Stomach (tissue), 9 donors: Measurements from ENCODE around the gene RNF151. TPM values are rescaled to one million over a fixed set of nuclear protein-coding genes. Genes with fewer than 3 reads are reported as not detected.

Experiments
- DNase-seq, 2 donors: peaks; one replicate each; pipeline versions ENCODE4 v3.0.0 to v3.0.0-alpha.2; 2013 to 2019
- H3K27ac ChIP-seq, 5 donors: fragments of 200-600 bp in 4 of 5; sonication (generic) in 4 of 5; one replicate each; pipeline ENCODE4 v1.5.1; 2013 to 2019; ENCODE audit warnings: mild to moderate bottlenecking in 1 of 5, moderate library complexity in 1 of 5
- H3K27me3 ChIP-seq, 3 donors: fragments of 200-600 bp; sonication (generic); one replicate each; pipeline ENCODE4 v1.5.1; 2017 to 2019; ENCODE audit warnings: mixed run types in 1 of 3
- H3K36me3 ChIP-seq, 4 donors: fragments of 200-600 bp; sonication (generic); 1 replicate in 3 of 4; 2 replicates in 1 of 4; pipeline ENCODE4 v1.5.1; 2016 to 2019
- H3K4me1 ChIP-seq, 4 donors: fragments of 200-600 bp; sonication (generic); one replicate each; pipeline ENCODE4 v1.5.1; 2016 to 2019
- H3K4me3 ChIP-seq, 4 donors: fragments of 200-600 bp; sonication (generic) in 3 of 4; one replicate each; pipeline ENCODE4 v1.5.1; 2016 to 2019; ENCODE audit warnings: mild to moderate bottlenecking in 1 of 4
- H3K9me3 ChIP-seq, 4 donors: fragments of 200-600 bp; sonication (generic); one replicate each; pipeline ENCODE4 v1.5.1; 2016 to 2019
- EP300 ChIP-seq: sonication (generic); formaldehyde crosslinking; IDR thresholded peaks from one replicate; pipeline ENCODE4 v1.6.1; 2017; ENCODE audit warnings: antibody characterized with exemption
- POLR2A ChIP-seq, 4 donors: fragments of 450-650 bp; IDR thresholded peaks; one replicate each; pipeline ENCODE4 v1.6.1; 2016; ENCODE audit warnings: antibody characterized with exemption in 4 of 4, control low read depth in 2 of 4, mild to moderate bottlenecking in 1 of 4, moderate library complexity in 1 of 4
- POLR2AphosphoS5 ChIP-seq, 3 donors: sonication (generic); formaldehyde crosslinking; IDR thresholded peaks; one replicate each; pipeline ENCODE4 v1.6.1; 2016; ENCODE audit warnings: antibody characterized with exemption in 3 of 3
- WGBS, 5 donors: extraction: QIAGEN DNeasy Blood & Tissue Kit in 3 of 5; methylation state at CpG; one replicate each; pipeline versions ENCODE4 v1.1.5 to v1.1.7; 2013 to 2018; 5-methylcytosine and 5-hydroxymethylcytosine counted together
- intact Hi-C: fragments of 100-400 bp; cut with DNase I; formaldehyde crosslinking; loops from one replicate; pipeline ENCODE4 v1.15.1; 2023; ENCODE audit warnings: low total_unique reads
- polyA plus RNA-seq, 3 donors: library from polyadenylated mRNA; stranded (reverse); fragments of 200-250 nt; gene quantifications; one replicate each; pipeline ENCODE4 v1.2.3, GENCODE V29; 2013
- total RNA-seq, 5 donors: library from RNA; depleted of rRNA; stranded (reverse); fragments of >200 nt; gene quantifications; one replicate each; pipeline versions ENCODE4 v1.1.0 to v1.2.3, GENCODE V29; 2014 to 2016
- TF ChIP-seq, protein P1 (sequence below), 7 experiments: fragments of 450-650 bp in 4 of 7; fragments of 200-600 bp in 3 of 7; sonication (generic) in 3 of 7; IDR thresholded peaks; one replicate each; pipeline ENCODE4 v1.5.1; 2016 to 2019; ENCODE audit warnings: antibody characterized with exemption in 7 of 7, control low read depth in 2 of 7, mild to moderate bottlenecking in 1 of 7
- donor health status: healthy with polysubstance abuse.
- donor health status: Bipolar disorder and iron deficiency.
- donor health status: healthy.

RNF151 gene
- total and polyA plus RNA-seq, 8 donors, result not detected

DNA sequence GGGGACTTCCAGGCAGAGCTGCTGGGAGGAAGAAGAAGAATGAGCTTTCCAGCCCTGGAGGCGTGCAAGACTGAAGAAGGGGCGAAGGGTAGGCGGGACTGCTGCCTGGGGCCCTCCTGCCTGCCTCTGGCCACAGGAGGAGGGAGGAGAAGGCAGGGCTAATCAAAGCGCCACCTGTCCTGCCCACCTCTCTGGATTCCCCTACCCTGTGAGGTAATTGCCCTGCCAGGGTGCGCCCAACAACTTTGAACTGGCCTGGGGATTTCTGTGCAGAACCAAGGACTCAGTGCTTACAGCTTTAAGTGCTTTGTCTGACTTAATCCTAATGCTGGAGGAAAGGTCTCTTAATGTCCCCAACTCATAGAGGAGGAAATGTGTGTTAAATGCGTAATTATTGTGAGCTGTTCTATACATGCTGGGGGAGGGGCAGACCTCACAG, 14.8 kb downstream of the RNF151 start, which contains the start of gene NOXO1:
NOXO1 (minus strand) TSS at position 72 of the 439 bp plus-strand sequence. CDS start 290 bp downstream, outside the sequence.
- no peak for TF ChIP-seq POLR2AphosphoS5 (IDR thresholded peaks at IDR 0.05)
- TF ChIP-seq, protein P1, sequence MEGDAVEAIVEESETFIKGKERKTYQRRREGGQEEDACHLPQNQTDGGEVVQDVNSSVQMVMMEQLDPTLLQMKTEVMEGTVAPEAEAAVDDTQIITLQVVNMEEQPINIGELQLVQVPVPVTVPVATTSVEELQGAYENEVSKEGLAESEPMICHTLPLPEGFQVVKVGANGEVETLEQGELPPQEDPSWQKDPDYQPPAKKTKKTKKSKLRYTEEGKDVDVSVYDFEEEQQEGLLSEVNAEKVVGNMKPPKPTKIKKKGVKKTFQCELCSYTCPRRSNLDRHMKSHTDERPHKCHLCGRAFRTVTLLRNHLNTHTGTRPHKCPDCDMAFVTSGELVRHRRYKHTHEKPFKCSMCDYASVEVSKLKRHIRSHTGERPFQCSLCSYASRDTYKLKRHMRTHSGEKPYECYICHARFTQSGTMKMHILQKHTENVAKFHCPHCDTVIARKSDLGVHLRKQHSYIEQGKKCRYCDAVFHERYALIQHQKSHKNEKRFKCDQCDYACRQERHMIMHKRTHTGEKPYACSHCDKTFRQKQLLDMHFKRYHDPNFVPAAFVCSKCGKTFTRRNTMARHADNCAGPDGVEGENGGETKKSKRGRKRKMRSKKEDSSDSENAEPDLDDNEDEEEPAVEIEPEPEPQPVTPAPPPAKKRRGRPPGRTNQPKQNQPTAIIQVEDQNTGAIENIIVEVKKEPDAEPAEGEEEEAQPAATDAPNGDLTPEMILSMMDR (IDR thresholded peaks at IDR 0.05), result no peak
- no peak for TF ChIP-seq POLR2A (IDR thresholded peaks at IDR 0.05)
- no peak for TF ChIP-seq EP300
- H3K27me3 ChIP-seq, result peaks cover 4 to 71% (median 36%) of the 10 kb centered on the region in 3 donors
- DNase-seq, result peak in 1 of 2 donors; percentile 64
- no peaks in the 10 kb centered on the region for H3K9me3 ChIP-seq
- intact Hi-C loops, result no loop called here
- peak within 1 kb of the TSS in 1 of 4 donors; percentile 51 for H3K4me3 ChIP-seq
- H3K27ac ChIP-seq, result peak within 1 kb of the TSS in 2 of 5 donors; percentile 5 to 9
- H3K4me1 ChIP-seq, result peaks cover 32 to 79% (median 65%) of the 10 kb centered on the region in 4 donors
- peaks cover 29 to 38% (median 36%) of the 10 kb centered on the region in 4 donors for H3K36me3 ChIP-seq
- 22 to 41% (median 28%) methylated on average over 6 of the region's 6 CpGs for WGBS, 5 donors

DNA sequence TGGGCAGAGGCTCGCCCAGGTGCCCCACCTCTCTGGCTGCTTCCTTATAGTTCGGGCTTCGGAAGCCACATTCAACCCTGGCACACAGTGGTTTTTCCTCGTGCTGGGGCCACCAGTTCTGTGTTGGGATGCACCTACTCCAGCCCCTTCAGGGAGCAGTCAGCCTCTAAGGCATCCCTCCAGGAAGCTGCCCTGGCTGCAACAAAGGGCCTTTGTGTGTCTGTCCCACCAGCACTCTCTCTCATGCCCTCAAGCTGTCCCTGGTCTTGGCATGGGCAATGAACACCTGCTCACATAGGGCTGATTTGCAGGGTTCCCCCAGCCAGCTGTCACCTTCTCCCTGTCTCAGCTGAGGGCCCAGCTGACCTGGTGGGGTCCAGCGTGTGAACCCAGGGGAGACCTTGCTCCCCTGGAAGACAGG, 15.4 kb downstream of the RNF151 start:
- Histone ChIP-seq H3K4me1 (peaks cover 32 to 79% (median 65%) of the 10 kb centered on the region in 4 donors), H3K36me3 (peaks cover 27 to 38% (median 36%) of the 10 kb centered on the region in 4 donors), H3K9me3 (no peaks in the 10 kb centered on the region), H3K4me3 (no peak overlapping the region), H3K27me3 (peaks cover 4 to 65% (median 36%) of the 10 kb centered on the region in 3 donors), H3K27ac (peak overlapping the region in 2 of 5 donors; percentile 5 to 9)
- intact Hi-C loops, result no loop called here
- peak in 1 of 2 donors; percentile 65 for DNase-seq
- peak in 1 of 3 donors; percentile 15 for TF ChIP-seq POLR2AphosphoS5 (IDR thresholded peaks at IDR 0.05)
- no peak for TF ChIP-seq EP300
- 32 to 62% (median 39%) methylated on average over 4 to 5 of the region's 5 CpGs for WGBS, 5 donors

DNA sequence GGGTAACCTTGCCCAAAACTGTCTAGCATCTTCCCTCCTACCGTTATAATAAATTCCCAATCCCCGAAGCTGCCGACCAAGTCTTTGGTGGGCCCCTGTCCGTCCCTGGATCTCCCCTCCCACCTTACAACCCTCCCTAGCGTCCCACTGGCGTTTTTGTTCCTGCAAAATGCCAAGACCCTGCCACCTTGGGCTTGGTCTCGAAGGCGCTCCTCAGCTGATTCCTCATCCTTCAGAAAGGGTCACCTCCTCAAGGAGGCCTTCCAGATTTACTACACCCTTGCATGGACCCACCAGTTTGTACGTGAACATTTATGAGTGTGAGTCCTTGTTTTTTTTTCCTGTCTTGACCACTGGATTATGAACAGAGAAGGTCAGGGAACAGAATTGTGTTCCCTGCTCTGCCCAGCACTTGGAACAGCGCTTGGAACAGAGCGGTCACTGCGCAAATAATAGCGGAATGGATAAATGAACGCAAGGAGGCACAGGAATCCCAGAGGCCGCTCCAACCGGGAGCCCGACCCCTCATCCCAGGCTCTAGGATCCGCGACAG, 16.4 kb downstream of the RNF151 start:
- peak overlapping the region; percentile 77 to 83 (median 78) for H3K4me3 ChIP-seq
- peaks cover 4 to 56% (median 36%) of the 10 kb centered on the region in 3 donors for H3K27me3 ChIP-seq
- H3K4me1 ChIP-seq, result peaks cover 32 to 75% (median 65%) of the 10 kb centered on the region in 4 donors
- 24 to 32% (median 31%) methylated on average over 19 of the region's 19 CpGs for WGBS, 5 donors
- H3K27ac ChIP-seq, result peak overlapping the region; percentile 64 to 84 (median 76)
- H3K9me3 ChIP-seq, result no peaks in the 10 kb centered on the region
- intact Hi-C loops, result no loop called here
- TF ChIP-seq POLR2A (IDR thresholded peaks at IDR 0.05), result no peak
- TF ChIP-seq, protein P1 (IDR thresholded peaks at IDR 0.05), result no peak
- TF ChIP-seq POLR2AphosphoS5 (IDR thresholded peaks at IDR 0.05), result no peak
- no peak for TF ChIP-seq EP300
- peaks cover 17 to 32% (median 30%) of the 10 kb centered on the region in 4 donors for H3K36me3 ChIP-seq
- no peak for DNase-seq

DNA sequence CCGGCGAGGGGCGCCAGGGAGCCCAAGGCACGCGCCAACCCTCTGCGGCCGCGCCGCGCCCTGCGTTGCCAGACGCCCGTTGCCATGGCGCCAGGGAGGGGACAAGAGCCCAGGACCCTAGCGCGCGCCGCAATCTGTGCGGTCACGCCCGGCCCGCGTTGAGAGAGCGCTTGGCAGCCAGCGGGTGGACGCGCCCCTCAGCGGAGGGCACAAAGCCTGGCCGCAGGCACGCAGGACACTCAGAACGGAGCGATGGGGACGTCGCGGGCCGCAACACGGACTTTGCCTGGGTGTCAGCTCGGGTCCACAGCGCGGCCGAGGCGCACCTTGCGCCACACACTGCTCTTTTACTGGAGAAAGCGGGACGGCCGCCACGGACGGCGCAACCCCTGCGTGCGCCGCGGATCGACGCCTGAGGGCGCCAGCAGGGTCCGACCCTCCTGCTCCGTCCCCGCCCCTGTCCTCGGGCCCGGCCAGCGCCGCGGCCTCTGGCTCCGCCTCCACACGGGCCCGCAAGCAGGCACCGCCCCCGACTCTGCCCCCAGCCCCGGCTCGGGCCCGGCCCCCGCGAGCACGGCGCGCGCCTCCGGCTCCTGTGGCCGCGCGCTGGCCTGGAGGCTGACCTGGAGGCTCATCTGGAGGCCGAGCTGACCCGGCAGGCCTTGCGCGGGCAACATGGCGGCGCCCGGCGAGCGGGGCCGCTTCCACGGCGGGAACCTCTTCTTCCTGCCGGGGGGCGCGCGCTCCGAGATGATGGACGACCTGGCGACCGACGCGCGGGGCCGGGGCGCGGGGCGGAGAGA, 17.1 kb downstream of the RNF151 start, which contains the start of gene GFER:
GFER (plus strand) TSS at position 650 of the 803 bp plus-strand sequence; CDS start at position 676, 26 bp downstream.
- Histone ChIP-seq H3K36me3 (peaks cover 14 to 25% (median 23%) of the 10 kb centered on the region in 4 donors), H3K27me3 (peaks cover 4 to 56% (median 36%) of the 10 kb centered on the region in 3 donors), H3K4me3 (peak within 1 kb of the TSS; percentile 77 to 83 (median 78)), H3K9me3 (no peaks in the 10 kb centered on the region), H3K27ac (peak within 1 kb of the TSS; percentile 64 to 84 (median 76)), H3K4me1 (peaks cover 29 to 69% (median 64%) of the 10 kb centered on the region in 4 donors)
- TF ChIP-seq EP300, result no peak
- TF ChIP-seq POLR2AphosphoS5 (IDR thresholded peaks at IDR 0.05), result peak in 2 of 3 donors; percentile 55 to 75
- no peak for TF ChIP-seq POLR2A (IDR thresholded peaks at IDR 0.05)
- TF ChIP-seq, protein P1 (IDR thresholded peaks at IDR 0.05), result peak in 2 of 7 experiments; percentile 26 to 31
- WGBS, 5 donors, result 0 to 1% (median 1%) methylated on average over 26 to 109 of the region's 109 CpGs
- intact Hi-C loops, result no loop called here
- peak; percentile 91 to 97 for DNase-seq
